Small intestine (tissue), 7 donors: ENCODE results near the gene RELN. TPM values are rescaled to one million over a fixed set of nuclear protein-coding genes. Genes with fewer than 3 reads are reported as not detected.

Experiments
- DNase-seq, 2 donors: peaks; one replicate each; pipeline versions ENCODE4 v3.0.0 to v3.0.0-alpha.2; 2013
- FAIRE-seq: peaks from 2 replicates; lab custom pipeline; 2012; peaks lifted over from hg19 to GRCh38; lab: Jason Lieb, UNC
- H3K27ac ChIP-seq, 3 donors: one replicate each; pipeline ENCODE4 v1.5.1; 2013; ENCODE audit warnings: low read length in 2 of 3, mild to moderate bottlenecking in 2 of 3, control low read depth in 1 of 3, inconsistent platforms in 1 of 3, low read depth in 1 of 3, moderate library complexity in 1 of 3
- H3K27me3 ChIP-seq, 3 donors: one replicate each; pipeline ENCODE4 v1.6.1; 2013; ENCODE audit warnings: low read length in 3 of 3, inconsistent platforms in 1 of 3; ENCODE audit not compliant: control insufficient read depth in 3 of 3, insufficient read depth in 3 of 3
- H3K36me3 ChIP-seq, 3 donors: one replicate each; pipeline ENCODE4 v1.6.1; 2013; ENCODE audit warnings: low read length in 3 of 3, inconsistent platforms in 1 of 3, low read depth in 1 of 3, mild to moderate bottlenecking in 1 of 3, moderate library complexity in 1 of 3; ENCODE audit not compliant: control insufficient read depth in 3 of 3, insufficient read depth in 2 of 3
- H3K4me1 ChIP-seq, 3 donors: one replicate each; pipeline ENCODE4 v1.6.1; 2013; ENCODE audit warnings: low read length in 2 of 3, inconsistent platforms in 1 of 3, low read depth in 1 of 3, mild to moderate bottlenecking in 1 of 3, moderate library complexity in 1 of 3; ENCODE audit not compliant: control insufficient read depth in 3 of 3, insufficient read depth in 2 of 3
- H3K4me3 ChIP-seq, 3 donors: one replicate each; pipeline ENCODE4 v1.5.1; 2013; ENCODE audit warnings: low read length in 3 of 3, control low read depth in 1 of 3, inconsistent platforms in 1 of 3, low read depth in 1 of 3, mild to moderate bottlenecking in 1 of 3, moderate library complexity in 1 of 3
- H3K9me3 ChIP-seq, 2 donors: one replicate each; pipeline ENCODE4 v1.6.1; 2013; ENCODE audit warnings: low read depth in 1 of 2, low read length in 1 of 2; ENCODE audit not compliant: control insufficient read depth in 2 of 2, insufficient read depth in 1 of 2
- WGBS, 3 donors: extraction: QIAGEN DNeasy Blood & Tissue Kit; methylation state at CpG; one replicate each; pipeline ENCODE4 v1.1.7; 2013; 5-methylcytosine and 5-hydroxymethylcytosine counted together
- polyA plus RNA-seq, 4 donors: library from polyadenylated mRNA; stranded (reverse) in 3 of 4; unstranded in 1 of 4; fragments of 200-250 nt in 3 of 4; fragments of 120-200 nt in 1 of 4; gene quantifications; one replicate each; pipeline versions ENCODE4 v1.2.1 to v1.2.3, GENCODE V29; 2013
- donor health status: healthy with polysubstance abuse.
- donor health status: control.
- donor health status: control.
- donor health status: Bipolar disorder and iron deficiency.
- donor health status: healthy.

The RELN gene
- polyA plus RNA-seq, 4 donors, result 3.4 to 8.1 TPM; not detected in 2

DNA sequence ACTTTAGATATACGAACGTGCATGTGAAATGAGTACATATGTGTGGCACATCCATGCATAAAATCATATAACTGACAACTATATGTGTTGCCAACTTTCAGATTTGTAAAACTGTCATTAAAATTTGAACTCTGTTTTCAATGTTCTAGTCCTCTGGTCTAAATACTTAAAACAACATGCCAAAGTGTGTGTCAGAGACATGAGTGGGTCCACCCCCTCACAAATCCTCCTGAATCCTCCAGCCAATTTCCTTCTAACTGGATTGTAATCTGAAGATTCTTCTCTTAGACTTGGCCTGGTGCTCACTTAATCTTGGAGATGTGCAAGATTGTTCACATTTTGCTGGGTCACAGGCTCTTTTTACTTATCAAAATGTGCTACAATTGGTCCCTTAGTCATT is 184.1 kb downstream of the RELN start:
- Histone ChIP-seq H3K4me1 (no peaks in the 10 kb centered on the region), H3K4me3 (no peak overlapping the region), H3K36me3 (no peaks in the 10 kb centered on the region), H3K27me3 (no peaks in the 10 kb centered on the region), H3K27ac (no peak overlapping the region), H3K9me3 (peaks cover 0 to 4% of the 10 kb centered on the region in 2 donors)
- WGBS, 3 donors, result 83 to 88% (median 87%) methylated on average over 2 of the region's 2 CpGs
- DNase-seq (no peak), FAIRE-seq (no peak)

DNA sequence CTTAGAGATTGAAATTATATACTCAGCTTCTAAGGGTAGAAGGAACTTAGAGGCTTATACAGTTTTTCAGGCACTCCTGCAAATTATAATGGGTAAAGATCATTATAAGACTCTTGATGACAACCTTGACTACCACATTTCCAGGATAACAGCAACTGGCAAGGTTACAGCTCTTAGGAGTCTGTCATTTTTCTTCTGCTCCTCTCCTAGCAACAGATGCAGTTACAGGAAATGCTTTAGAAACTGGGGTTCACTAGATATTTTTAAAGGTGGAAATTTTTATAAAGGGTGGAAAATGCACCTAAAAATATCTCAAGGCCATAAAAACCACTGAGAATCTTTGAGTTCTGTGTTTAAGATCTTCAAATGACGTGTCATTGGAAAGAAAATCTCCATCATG is 185.8 kb downstream of the RELN start:
- Histone ChIP-seq H3K9me3 (no peaks in the 10 kb centered on the region), H3K27me3 (no peaks in the 10 kb centered on the region), H3K36me3 (no peaks in the 10 kb centered on the region), H3K27ac (no peak overlapping the region), H3K4me3 (no peak overlapping the region), H3K4me1 (no peaks in the 10 kb centered on the region)
- 50 to 62% (median 56%) methylated on average over 1 of the region's 1 CpG for WGBS, 3 donors
- no peak for DNase-seq
- no peak for FAIRE-seq

DNA sequence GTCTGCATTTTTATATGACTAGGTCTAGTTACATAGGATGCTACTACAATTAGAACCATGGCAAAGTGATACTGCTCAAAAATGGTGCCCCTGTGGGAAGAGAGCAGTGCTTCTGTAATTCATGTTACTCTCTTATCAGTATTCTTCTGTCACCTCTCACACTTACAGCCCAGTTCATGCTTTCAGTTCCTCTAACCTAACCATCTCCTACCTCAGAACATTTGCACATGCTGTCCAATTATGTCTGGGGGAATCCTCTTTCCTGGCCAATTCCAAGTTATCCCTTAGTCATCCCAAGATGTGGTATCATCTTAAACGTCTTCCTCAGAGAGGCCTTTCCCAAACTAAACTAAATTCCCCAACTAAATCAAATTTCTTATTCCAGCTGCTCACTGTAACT is 190.2 kb downstream of the RELN start:
- FAIRE-seq, result no peak
- no peak for DNase-seq
- H3K27me3 ChIP-seq, result no peaks in the 10 kb centered on the region
- H3K4me1 ChIP-seq, result no peaks in the 10 kb centered on the region
- H3K27ac ChIP-seq, result no peak overlapping the region
- H3K9me3 ChIP-seq, result no peaks in the 10 kb centered on the region
- H3K4me3 ChIP-seq, result no peak overlapping the region
- H3K36me3 ChIP-seq, result no peaks in the 10 kb centered on the region
- 40 to 56% (median 40%) methylated on average over 1 of the region's 1 CpG for WGBS, 3 donors

DNA sequence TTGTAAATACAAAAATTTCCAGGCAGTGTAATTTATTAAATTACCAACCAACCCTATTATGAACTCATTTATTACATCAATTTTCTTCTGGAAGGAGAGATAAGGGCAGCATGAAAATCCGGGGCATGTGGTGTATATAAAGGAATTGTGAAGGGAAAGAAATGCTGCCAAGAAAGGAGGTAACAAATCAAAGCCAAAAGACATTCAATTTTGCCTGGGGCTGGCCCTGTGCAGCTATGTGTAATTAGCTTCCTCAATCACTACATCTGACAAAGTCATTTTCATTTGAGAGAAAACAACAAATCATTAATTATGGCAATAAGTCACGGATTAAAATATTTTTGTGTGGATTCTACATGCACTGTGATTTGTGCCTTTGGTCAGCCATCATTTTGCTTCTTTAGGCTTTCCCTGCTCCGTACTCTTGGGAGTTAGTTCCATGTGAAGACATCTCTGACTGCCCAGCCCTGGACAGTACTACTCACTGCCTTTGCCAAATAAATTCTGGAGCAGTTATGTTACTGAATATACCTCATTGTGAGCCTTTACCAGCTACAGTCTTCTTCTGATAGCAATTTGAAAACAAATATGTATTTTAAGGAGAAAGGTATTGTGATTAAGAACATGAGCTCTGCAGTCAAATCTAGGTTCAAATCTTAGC is 191.7 kb downstream of the RELN start:
- H3K27me3 ChIP-seq, result no peaks in the 10 kb centered on the region
- no peaks in the 10 kb centered on the region for H3K36me3 ChIP-seq
- no peak overlapping the region for H3K4me3 ChIP-seq
- H3K27ac ChIP-seq, result no peak overlapping the region
- no peaks in the 10 kb centered on the region for H3K4me1 ChIP-seq
- 53 to 62% (median 56%) methylated on average over 3 of the region's 3 CpGs for WGBS, 3 donors
- no peaks in the 10 kb centered on the region for H3K9me3 ChIP-seq
- no peak for DNase-seq
- FAIRE-seq, result no peak

DNA sequence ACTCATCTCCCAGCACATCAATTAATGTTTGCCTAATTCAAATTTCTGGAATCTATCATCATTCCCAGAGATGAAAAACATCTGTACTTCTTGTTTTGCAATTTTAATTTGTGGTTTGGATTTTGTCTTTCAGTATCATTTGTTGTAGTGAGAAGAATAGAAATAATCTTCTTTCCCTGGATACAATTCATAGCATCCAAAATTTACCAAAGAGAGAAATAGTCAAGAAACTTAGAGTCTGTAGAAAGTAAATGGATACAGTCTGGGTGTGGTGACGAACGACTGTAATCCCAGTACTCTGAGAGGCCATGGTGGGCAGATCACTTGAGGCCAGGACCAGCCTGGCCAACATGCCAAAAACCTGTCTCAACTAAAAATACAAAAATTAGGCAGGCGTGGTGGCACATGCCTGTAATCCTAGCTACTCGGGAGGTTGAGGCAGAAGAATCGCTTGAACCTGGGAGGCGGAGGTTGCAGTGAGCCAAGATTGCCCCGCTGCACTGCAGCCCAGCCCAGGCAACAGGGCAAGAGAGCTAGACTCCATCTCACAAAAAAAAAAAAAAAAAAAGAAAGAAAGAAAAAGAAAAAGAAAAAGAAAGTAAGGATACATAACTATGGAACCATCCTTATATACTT is 193.0 kb downstream of the RELN start:
- Histone ChIP-seq H3K4me1 (no peaks in the 10 kb centered on the region), H3K4me3 (no peak overlapping the region), H3K9me3 (no peaks in the 10 kb centered on the region), H3K36me3 (no peaks in the 10 kb centered on the region), H3K27ac (no peak overlapping the region), H3K27me3 (no peaks in the 10 kb centered on the region)
- WGBS, 3 donors, result 90 to 94% (median 92%) methylated on average over 7 of the region's 7 CpGs
- no peak for FAIRE-seq
- DNase-seq, result no peak

DNA sequence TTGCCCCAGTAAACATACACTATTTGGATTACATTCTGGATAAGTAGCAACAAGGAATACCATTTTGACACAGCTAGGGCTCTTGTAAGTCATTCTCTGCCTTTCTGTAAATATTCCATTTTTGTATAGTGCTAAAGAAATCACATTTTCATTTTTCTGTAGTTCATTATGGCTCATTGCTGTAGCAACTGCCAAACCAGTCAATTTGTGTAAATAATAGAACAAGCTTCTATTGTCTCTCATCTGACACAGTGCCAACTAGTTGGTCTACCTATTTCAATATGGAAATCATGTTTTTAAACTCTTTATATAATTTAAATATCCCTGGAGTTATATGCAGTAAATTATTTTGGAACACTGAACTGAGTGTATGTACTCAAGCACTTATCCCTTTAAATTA is 193.7 kb downstream of the RELN start:
- Histone ChIP-seq H3K9me3 (no peaks in the 10 kb centered on the region), H3K4me3 (no peak overlapping the region), H3K36me3 (no peaks in the 10 kb centered on the region), H3K27ac (no peak overlapping the region), H3K27me3 (no peaks in the 10 kb centered on the region), H3K4me1 (no peaks in the 10 kb centered on the region)
- DNase-seq (no peak), FAIRE-seq (no peak)

DNA sequence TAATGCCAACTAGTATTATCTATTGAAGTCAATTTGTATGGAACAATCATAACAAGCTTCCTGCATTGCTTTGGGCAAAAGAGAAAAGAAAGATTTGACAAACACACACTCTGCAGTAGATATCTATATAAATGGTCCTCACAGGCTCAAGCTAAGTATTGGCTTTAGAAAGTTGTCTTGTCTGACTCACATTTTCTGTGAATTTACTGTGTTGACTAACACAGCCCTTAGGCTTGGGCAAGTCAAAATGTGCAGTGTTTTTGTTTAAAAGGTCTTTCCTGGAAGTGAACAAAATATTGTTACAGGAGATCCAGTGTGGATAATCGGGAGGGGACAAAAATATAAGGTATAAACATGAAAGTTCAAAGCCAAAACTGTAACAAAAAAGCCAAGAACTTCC is 194.4 kb downstream of the RELN start:
- 63 to 67% (median 63%) methylated on average over 1 of the region's 1 CpG for WGBS, 3 donors
- Histone ChIP-seq H3K4me1 (no peaks in the 10 kb centered on the region), H3K9me3 (no peaks in the 10 kb centered on the region), H3K36me3 (no peaks in the 10 kb centered on the region), H3K27ac (no peak overlapping the region), H3K4me3 (no peak overlapping the region), H3K27me3 (no peaks in the 10 kb centered on the region)
- FAIRE-seq (no peak), DNase-seq (no peak)

DNA sequence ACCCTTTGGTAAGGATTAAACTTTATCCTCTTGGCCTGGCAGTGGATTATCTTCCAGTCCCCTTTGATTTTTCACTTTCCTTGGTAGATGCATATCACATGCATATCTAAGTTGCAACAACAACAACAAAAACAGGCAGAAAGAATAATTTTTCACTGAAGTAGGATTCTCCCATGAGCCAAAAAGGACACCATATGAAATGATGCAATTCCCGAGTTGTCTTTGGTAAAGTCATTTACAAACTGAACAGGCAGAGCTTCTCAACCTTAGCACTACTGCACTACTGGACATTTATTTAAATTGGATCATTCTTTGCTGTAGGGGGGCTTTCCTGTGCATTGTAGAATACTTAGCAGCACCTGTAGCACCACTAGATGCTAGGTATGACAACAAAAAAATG is 195.0 kb downstream of the RELN start:
- Histone ChIP-seq H3K36me3 (no peaks in the 10 kb centered on the region), H3K4me3 (no peak overlapping the region), H3K27me3 (no peaks in the 10 kb centered on the region), H3K9me3 (no peaks in the 10 kb centered on the region), H3K4me1 (no peaks in the 10 kb centered on the region), H3K27ac (no peak overlapping the region)
- DNase-seq, result no peak
- no peak for FAIRE-seq
- WGBS, 3 donors, result 77 to 88% (median 81%) methylated on average over 1 of the region's 1 CpG

DNA sequence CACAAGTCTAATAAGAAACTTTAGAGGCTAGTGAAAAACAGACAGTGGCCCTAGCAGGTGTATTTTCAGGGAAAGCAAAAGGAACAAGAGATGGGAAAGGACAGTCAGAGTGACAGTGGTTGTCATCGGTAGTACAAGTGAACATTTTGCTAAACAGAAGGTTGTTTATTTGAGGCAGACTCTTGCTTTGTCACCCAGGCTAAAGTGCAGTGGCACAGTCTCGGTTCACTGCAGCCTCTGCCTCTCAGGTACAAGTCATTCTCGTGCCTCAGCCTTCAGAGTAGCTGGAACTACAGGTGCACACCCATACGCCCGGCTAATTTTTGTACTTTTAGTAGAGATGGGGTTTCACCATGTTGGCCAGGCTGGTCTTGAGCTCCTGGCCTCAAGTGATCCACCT is 195.8 kb downstream of the RELN start:
- no peaks in the 10 kb centered on the region for H3K9me3 ChIP-seq
- no peak for FAIRE-seq
- no peaks in the 10 kb centered on the region for H3K4me1 ChIP-seq
- H3K27ac ChIP-seq, result no peak overlapping the region
- H3K27me3 ChIP-seq, result no peaks in the 10 kb centered on the region
- H3K36me3 ChIP-seq, result no peaks in the 10 kb centered on the region
- 62 to 82% (median 65%) methylated on average over 5 of the region's 5 CpGs for WGBS, 3 donors
- DNase-seq, result no peak
- no peak overlapping the region for H3K4me3 ChIP-seq
